Activated CD4-positive, alpha-beta T cell treated with anti-CD3 and anti-CD28 coated beads, Interleukin-2, amount 50 U/mL, for 4 hours (primary cell): ENCODE results near the gene CALHM4.

Experiments used
- DNase-seq, 2 experiments: peaks; one replicate each; pipeline ENCODE4 v3.0.0-alpha.2; 2020

Gene CALHM4, protein sequence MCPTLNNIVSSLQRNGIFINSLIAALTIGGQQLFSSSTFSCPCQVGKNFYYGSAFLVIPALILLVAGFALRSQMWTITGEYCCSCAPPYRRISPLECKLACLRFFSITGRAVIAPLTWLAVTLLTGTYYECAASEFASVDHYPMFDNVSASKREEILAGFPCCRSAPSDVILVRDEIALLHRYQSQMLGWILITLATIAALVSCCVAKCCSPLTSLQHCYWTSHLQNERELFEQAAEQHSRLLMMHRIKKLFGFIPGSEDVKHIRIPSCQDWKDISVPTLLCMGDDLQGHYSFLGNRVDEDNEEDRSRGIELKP

DNA sequence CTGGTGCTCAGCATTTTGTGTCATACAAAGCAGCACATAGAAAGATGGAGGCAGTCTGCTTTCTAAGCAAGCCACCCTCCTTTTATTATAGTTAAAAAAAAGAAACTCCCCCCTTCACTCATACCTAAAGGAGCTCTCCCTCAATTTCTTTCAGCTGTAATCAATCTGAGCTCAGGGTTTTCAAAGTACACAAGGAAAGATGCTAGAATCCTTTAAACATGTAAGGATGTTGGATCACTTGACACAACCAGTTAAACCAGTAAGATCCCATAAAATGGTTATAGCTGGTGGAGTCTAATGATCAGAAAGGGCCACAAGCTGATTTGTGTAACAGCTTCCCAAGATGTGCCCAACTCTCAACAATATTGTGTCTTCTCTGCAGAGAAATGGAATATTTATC lies at the start of gene CALHM4:
Gene CALHM4 (plus strand): TSS at position 301 of the 400 bp plus-strand sequence. CDS start 43 bp downstream, at position 344.
- DNase-seq: no peak

DNA sequence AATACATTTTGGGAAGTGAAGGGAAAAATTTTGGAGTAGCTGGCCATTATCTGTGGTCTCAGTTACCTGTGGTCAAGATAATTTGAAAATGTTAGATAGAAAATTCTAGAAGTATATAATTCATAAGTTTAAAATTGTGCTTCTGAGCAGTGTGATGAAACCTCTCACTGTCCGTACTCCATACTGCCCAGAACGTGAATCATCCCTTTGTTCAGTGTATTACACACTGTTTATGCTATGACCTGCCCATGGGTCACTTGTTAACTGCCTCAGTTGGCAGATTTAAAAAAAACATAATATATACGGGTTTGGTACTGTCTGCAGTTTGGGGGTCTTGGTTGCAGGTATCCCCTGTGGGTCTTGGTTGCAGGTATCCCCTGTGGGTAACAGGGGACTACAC lies 46.2 kb upstream of the CALHM4 start:
- no peak for DNase-seq

DNA sequence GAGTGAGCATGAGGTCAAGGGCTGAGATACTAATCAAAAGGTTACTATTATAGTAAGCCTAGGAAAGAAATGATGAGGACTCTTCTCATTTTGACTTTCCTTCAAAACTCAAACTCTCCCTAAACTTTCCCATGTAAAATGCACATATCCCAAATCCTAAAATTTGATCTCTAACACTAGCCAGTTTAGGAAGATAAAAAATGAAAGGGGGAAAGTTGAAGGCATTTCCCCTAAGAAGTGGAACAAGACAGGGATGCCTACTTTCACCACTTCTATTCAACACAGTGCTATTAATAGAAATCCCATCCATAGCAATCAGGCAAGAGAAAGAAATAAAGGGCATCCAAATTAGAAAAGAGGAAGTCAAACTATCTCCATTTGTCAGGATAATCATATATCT lies 45.0 kb upstream of the CALHM4 start:
- DNase-seq: no peak

DNA sequence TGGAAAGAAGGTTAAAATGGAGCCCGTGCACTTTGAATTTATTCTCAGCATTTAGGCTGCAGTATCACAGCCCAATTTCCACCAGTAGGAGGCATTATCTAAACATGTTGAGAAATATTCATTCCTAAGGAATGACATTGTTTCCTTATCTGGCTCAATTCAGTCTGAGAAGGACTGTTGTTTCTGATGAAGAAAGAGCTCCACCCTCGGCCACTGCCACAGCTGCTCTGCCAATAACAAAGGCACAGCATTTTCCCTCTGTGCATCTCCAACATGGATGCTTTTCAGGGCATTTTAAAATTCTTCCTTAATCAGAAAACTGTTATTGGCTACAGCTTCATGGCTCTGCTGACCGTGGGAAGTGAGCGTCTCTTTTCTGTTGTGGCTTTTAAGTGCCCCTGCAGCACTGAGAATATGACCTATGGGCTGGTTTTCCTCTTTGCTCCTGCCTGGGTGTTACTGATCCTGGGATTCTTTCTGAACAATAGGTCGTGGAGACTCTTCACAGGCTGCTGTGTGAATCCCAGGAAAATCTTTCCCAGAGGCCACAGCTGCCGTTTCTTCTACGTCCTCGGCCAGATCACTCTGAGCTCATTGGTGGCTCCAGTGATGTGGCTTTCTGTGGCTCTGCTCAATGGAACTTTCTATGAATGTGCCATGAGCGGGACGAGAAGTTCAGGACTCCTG lies 42.0 kb upstream of the CALHM4 start, which contains the start of gene CALHM5:
Gene CALHM5 (plus strand): TSS at position 216 of the 687 bp plus-strand sequence. CDS start 58 bp downstream, at position 274.
- no peak for DNase-seq

DNA sequence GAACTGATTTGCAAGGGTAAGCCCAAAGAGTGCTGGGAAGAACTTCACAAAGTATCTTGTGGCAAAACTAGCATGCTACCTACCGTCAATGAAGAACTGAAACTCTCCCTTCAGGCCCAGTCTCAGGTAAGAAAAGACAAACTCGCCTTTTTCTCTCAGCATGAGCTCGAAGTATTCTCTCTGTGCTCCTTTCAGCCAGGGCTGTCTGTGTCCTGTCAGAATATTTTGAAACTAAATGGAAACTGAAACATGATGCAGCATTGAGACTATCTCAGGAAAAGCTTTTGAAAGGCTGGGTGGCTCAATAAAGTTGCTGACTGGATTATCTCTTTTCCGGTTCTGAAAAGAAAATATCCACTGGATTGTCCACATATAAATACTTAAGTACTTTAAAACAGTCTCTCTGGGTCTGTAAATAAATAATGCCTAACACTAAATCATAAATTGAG lies 41.4 kb upstream of the CALHM4 start:
- DNase-seq: no peak

DNA sequence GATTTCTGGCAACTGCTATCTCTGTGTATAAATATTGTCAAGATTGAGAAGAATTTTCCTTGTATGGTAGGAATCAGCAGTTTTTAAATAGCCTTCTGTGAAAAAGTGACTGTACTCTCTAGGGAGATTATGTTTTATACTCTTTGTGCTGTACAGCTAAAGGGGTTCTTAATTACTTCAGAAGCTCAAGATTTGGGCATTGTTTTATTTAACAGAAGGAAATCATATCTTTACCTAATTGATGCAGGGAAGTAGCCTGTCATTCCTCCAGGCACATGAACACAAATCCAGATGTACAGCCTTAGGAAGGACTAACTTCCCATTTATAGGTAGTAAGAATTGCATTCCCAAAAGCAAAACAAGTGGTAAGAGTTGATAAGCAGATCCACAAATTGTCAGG lies 40.8 kb upstream of the CALHM4 start:
- DNase-seq: no peak

DNA sequence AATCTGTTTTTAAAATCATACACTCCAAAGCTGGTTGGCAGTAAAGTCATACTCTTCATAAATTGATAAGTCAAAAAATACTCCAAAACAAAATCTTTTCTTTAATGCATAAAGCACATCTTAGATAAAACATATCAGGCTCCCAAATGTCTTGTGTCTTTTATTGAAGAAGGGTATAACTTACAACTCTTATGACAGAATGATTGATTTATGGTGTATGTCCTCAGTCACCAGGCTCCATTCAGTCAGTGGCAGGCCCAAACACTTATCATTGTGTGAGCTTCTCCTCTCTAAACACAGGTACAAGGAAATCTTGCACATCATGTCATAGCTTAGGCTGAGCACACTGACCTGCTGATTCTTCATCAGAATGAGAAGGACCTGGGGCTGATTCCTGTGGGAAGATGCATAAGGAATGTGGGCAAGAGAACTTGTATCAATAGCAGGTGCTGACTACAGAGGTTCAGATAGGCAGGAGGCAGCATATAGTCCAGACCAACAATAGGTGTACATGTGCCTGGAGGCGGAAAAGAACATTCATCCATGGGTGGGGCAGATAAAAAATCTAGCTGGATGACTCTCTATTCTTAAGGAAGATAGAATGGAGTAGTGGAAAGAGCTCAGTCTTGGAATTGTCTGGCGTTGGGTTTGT lies 40.2 kb upstream of the CALHM4 start:
- DNase-seq: no peak

DNA sequence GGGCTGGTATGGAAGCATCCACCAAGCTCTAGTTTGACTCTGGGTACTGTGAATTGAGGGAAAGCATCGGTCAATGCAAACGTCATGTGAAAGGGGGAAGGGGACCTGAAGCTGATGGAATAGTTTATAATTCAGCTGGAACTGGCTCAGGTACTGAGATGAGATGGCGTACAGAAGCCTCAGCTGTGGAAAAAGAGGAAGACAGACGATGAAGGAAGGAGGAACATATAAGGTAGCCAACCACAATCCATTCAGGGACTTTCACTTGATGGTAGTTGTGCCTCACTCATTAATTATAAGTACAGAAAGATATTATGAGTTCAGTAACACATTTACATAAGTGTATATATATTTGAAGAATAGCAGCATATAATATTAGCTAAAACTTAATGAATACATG lies 39.4 kb upstream of the CALHM4 start:
- no peak for DNase-seq

DNA sequence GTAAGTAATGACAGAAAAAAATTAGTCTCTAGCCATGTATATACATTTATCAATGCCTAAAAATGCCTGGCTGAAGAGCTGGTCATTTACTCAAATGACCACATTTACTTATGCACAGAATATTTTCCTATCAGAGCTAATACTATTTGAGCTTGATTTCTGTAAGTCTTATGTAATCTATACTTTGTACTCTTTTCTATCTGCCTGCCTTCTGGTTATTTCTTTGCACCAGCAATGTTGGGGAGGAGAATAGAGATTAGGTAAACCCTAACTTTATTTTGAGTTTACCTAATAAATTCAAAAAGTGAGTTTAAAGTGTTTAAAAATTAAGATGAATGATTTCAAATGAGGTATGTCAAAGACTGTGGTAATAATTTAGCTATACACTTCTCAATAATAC lies 38.4 kb upstream of the CALHM4 start:
- DNase-seq: no peak

DNA sequence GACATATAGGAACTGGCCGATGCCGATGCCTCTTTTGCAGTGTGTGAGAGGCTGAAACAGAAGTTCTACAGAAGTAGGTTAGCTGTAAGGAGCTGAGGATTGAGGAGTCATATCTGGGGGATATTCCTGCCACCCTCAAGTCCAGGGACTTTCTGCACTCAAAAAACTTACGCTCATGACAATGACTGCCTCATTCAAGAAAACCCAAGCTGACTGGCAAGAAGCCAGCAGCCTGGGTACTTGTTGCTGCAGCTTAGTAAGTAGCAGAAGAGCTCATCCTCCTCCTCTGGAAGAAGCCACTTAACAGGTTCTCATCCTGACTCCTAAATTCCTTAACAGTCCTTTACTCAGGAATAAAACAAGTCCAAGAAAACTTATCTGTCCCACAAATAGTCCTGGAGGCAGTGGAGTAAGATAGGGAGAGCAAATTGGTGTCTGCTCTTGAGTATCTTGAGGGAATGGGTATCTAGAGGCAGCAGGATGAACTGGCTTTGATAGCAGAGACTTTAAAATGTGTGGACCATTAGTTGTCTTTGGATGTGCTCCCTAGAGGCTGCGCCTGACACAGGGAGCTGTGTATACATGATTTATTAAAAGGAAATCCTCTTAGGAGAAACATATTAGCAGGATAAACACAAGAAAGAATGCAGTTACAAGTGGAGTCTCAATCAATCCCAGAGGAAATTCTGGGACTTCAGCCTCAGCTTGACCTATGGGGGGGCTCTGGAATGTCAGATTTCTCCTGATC lies 34.8 kb upstream of the CALHM4 start:
- DNase-seq: no peak

DNA sequence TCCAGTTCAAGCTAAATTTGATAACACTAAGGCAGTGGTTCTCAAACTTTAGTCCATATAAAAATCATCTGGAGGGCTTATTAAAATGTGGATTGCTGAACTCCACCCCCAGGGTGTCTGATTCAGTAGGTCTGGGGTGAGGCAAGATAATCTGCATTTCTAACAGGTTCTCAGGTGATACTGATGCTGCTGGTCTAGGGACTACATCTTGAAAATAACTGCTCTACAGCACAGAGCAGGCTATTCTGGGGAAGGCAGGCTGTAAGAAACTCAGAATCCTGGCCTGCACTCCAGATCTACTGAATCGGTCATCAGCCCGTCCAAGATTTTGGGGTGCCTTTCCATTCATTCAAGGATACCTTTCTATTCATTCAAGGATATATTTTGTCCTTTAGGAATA lies 30.7 kb upstream of the CALHM4 start:
- DNase-seq: no peak

DNA sequence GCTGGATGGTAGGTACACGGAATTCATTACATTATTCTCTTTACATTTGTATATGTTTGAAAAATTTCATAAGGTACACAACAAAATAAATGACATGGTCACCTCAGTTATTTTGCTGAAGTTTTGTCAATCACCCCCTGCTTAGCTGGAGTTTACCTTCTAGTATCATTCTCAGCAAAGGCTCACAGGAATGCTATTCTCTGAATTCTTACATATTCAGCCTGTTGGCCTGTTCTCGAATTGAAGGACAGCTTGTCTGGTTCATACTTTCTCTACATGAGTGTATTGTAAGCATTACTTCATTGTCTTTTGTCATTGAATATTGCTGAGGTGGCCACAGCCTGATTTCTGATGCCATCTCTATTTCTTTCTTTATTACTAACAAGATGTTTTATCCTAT lies 29.3 kb upstream of the CALHM4 start:
- DNase-seq: no peak

DNA sequence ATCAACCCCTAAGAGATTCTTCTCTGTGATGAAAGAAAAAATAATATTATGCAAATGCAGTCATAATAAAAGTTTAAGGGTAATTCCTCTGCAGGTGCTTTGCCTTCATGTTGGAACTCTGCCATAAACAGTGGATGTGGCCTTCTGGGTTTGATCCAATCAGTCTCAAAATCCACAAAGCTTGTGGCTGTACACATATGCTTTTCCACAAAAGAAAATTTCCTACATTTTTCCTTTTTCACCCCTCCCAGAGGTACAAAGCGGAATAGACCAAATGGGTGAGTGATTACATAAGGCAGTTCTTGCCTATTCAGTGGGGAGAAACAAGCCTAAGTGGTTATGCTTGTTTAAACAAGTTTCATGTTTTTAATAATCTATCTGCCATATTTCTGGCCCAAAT lies 25.4 kb upstream of the CALHM4 start:
- DNase-seq: no peak

DNA sequence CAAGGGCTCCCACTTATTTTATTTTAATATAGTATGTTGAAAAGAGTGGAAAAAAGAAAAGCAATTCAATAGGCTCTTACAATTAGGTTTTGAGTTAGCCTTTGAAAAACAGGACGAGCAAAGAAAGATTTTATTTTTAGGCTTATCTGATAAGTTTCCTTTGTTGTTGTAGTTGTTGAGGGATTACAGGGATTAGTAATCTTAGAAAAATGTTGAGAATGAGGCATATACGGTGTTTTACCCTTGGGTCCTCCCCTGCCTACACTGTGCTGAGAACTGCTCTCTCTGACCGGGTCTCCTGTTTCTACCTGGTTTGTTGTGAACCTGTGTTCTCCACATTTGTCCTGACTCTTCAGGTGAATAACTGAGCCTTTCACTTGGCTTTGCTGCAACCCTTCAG lies 24.8 kb upstream of the CALHM4 start:
- no peak for DNase-seq

DNA sequence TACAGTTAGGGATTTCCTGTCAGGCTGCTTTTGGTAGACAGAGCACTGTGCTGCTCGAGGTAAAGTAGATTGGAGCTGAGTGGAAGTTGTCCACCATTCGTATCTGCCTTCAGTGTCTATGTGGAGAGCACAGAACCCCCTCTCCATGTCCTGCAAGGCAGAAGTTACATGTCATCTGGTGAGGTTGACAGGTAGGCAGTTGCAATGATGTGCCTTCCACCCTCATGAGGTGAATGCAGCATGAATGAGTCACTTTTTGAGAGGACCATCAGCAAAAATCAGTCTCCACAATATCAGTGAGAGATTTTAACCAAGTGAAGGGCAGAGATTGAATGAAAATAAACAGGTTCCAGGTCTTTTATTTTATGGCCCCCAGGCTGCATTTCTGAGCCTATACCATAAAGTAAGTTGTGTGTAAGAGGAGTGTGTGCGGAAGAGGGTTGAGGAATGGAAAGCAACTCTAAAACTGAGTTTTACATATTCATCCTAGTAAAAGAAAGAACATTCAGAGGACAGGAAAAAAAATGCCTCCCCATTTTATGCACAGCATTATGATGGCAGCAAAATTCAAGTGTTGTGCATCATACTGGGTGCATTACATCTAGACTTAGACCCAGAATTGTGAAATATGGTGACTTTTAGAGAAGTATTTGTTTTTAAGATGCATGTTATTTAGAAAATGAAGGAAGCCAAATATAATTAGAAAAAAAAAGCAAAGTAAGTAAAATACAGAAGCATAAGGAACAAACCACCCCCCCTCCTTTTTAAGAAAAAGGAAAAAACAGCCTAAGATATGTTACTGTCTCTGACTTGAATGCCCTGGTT lies 23.9 kb upstream of the CALHM4 start:
- no peak for DNase-seq

DNA sequence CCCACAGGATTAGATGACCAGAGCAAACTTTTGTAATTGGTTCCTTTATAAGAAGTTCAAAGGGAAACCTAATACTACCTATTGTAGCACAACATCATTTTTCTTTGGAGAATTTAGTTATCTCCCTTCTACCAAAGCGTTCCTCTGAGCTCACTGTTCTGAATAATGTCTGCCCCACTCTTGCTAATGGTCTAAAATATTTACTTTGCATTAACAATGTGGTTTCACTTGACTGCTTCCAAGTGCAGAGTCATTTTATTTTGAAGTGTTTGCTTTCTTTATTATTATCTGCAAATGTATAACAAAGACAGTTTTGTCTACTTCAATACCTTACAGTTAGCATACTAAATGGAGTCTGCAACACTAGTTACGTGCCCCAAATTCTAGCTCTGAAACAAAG lies 23.1 kb upstream of the CALHM4 start:
- DNase-seq: no peak

DNA sequence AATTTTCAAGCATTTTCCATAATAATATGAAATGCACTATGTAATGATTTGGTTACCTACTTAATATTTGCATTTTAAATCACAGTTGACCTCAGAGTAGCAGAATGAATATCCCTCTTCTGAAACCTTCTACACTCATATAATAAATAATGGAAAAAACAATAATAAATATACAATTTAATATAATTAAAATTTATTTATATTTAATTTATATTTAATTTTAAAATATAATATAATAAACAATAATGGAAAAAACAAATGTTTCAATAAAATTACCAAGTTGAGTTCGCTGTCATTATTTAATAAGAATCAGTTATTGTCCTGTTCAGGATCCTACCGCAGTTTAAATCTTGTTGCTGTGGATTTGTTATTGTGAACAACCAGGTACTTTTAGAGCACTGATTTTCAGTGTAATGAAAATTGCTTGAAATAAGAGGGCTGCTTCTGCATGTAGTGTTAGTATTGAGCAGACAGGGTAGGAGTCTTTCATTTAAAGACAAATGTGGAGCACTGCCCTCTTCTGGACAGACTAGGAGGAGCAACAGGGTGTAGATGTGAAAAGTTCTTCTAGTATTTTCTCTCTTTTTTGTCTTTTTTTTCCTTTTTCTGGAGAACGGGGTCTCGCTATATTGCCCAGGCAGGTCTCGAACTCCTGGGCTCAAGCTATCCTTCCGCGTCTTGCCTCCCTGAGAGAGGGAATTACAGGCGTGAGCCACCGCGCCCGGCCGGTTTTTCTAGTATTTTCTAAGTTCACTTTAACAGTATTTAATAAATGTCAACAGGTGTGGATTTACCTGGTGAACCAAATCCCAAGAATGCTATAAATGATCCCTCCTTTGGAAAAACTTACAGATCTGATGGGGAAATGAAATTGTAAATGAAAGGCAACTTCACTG lies 21.6 kb upstream of the CALHM4 start:
- DNase-seq: peak; percentile 51 to 54

DNA sequence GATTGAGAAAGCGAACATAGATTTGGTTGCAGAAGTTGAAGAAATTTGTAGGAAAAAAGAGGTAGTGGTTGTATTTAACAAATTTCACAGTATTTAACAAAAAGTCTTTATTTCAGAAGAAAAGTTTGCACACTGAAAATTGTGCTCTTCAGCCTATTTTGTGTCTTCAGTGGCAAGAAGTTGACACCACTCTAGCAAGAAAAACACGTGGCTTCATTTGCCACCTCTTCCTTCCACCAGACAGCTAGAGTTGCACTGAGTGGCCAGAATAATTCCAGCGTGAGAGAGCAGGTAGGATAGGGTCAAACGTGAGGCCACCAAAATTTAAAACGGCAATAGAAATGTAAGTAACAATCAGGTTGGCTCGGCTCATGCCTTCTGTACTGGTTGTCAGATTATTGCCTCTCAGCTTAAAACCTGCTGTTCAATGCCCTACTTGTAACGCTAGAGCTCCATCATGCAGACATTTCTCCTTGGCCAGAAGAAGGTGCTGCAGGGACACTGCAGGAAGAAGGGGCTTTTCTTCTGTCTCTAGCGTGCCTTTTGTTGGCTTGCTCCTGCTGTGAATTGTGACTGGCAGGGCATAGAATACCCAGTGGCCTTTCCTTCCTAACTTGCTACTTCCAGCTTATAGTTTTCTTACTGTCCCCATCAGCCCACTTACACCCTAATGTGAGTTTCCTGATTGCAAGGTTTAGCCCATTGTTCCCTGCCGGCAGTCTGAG lies 20.2 kb upstream of the CALHM4 start:
- no peak for DNase-seq

DNA sequence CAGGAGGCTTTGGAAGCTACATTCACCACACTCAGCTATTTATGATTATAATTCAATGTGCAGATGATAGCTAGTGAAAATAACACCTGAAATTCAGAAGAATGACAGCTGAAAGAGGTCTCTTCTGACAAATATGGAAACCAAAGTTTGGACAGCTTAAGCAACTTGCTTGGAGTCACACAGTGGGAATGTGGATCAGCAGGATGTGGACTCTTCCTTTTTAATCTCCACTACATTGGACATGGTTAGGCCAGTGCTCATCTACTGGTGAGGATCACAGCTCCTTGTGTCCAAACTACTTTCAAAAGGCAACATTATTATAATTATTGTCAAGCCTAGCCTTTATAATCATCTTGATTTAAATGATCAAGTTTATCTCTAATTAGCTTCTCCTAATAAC lies 18.4 kb upstream of the CALHM4 start:
- DNase-seq: no peak

DNA sequence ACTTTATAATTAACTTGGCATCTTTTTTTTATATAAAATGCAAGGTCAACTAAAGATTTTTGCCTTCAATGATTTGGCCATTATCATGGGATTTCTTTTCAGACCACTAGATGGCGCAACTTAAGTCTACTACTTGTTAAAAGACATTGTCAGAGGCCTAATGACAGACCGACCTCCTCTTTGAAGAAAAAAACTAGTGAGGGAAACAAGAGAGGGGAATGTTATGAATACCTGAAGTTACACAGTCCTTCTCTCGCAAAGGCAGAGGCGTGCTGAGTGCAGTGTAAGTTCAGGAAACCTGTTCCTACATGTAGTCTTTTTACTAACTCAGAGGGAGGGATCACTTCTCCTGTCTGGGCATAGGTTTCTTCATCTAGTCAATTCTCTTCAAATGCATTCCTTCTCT lies 17.3 kb upstream of the CALHM4 start:
- no peak for DNase-seq

DNA sequence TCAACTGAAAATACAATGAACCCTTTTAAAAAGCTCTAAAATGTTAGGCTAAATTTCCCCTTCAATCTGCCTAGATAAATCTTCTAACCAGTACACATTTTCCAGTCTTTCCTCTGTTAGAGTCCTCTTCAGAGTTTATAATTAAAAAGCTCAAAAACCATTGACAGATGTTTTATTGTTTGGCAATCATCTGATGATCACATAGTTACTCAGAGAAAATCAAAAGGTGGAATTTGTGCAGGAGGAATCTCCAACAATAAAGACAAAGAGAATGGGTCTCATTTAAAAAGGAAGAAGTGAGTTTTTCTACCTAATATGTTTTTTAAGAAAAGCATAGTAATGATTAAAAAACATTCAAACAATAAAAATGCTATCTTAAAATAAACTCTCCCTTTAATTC lies 11.1 kb upstream of the CALHM4 start:
- DNase-seq: no peak
